Uterus (tissue), 2 donors: ENCODE data around the gene DNMT3A.

Source experiments
- POLR2A ChIP-seq, 2 donors: fragments of 450-650 bp; IDR thresholded peaks; one replicate each; pipeline ENCODE4 v1.6.1; 2016; ENCODE audit warnings: antibody characterized with exemption in 2 of 2, mild to moderate bottlenecking in 1 of 2, moderate library complexity in 1 of 2
- TF ChIP-seq, protein P1 (sequence below), 4 experiments: fragments of 200-600 bp in 2 of 4; fragments of 450-650 bp in 2 of 4; sonication (generic) in 2 of 4; IDR thresholded peaks; one replicate each; pipeline ENCODE4 v1.5.1; 2016 to 2019; ENCODE audit warnings: antibody characterized with exemption in 4 of 4, mild to moderate bottlenecking in 2 of 4, moderate library complexity in 1 of 4

DNA sequence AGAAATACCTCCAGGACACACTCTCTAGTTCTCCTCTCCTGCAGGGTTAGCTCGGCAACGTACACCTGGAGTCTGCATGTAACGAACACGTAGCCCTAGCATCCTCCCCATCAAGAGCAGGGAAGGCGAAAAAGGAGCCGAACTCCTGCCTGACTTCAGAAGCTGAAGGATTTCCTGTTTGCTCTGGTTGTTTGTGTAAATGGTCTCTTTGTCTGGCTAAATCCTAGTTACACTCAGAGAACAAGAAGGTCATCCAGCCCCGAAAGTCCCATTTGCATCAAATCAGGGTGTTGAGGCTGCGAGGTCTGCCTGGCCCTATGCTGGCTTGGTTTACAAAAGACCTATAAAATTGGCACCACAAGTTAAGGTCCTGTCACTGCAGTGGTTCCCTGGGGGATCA lies 107.0 kb downstream of the DNMT3A start:
- TF ChIP-seq, protein P1, sequence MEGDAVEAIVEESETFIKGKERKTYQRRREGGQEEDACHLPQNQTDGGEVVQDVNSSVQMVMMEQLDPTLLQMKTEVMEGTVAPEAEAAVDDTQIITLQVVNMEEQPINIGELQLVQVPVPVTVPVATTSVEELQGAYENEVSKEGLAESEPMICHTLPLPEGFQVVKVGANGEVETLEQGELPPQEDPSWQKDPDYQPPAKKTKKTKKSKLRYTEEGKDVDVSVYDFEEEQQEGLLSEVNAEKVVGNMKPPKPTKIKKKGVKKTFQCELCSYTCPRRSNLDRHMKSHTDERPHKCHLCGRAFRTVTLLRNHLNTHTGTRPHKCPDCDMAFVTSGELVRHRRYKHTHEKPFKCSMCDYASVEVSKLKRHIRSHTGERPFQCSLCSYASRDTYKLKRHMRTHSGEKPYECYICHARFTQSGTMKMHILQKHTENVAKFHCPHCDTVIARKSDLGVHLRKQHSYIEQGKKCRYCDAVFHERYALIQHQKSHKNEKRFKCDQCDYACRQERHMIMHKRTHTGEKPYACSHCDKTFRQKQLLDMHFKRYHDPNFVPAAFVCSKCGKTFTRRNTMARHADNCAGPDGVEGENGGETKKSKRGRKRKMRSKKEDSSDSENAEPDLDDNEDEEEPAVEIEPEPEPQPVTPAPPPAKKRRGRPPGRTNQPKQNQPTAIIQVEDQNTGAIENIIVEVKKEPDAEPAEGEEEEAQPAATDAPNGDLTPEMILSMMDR (IDR thresholded peaks at IDR 0.05) = no peak
- TF ChIP-seq POLR2A (IDR thresholded peaks at IDR 0.05) = no peak
